ENCODE measurements around the gene BAZ2B.

- TF ChIP-seq CTCF (IDR thresholded peaks at IDR 0.05) (no peak), POLR2A (IDR thresholded peaks at IDR 0.05) (no peak)
These were observed 43.9 kb downstream of the BAZ2B start for GRCh38 chr2:159572459-159572858.

Measured in thyroid gland (tissue), 4 donors.